Stimulated activated memory B cell treated with anti-CD40 and anti-IgM and Interleukin-4, amounts not matched to agents 10 μg/mL and 1 μg/mL and 100 μg/mL, for 72 hours (primary cell): ENCODE results near the gene NSMCE1.

Experiments
- ATAC-seq: fragments of 150-1000 bp; cut with Tn5 transposase; 2 replicates; pipeline ENCODE4 v1.10.0; 2021
- H3K27ac Mint-ChIP-seq: one replicate; pipeline ENCODE4 v1.8.0; 2022; ENCODE audit warnings: mild to moderate bottlenecking, mixed read lengths
- H3K27me3 Mint-ChIP-seq: one replicate; pipeline ENCODE4 v1.8.0; 2022; ENCODE audit warnings: mixed read lengths
- H3K36me3 Mint-ChIP-seq: one replicate; pipeline ENCODE4 v1.8.0; 2022; ENCODE audit warnings: mixed read lengths
- H3K4me1 Mint-ChIP-seq: one replicate; pipeline ENCODE4 v1.8.0; 2022; ENCODE audit warnings: mixed read lengths
- H3K4me3 Mint-ChIP-seq: one replicate; pipeline ENCODE4 v1.8.0; 2022; ENCODE audit warnings: mild to moderate bottlenecking, moderate library complexity, mixed read lengths
- H3K9me3 Mint-ChIP-seq: one replicate; pipeline ENCODE4 v1.8.0; 2022; ENCODE audit warnings: mixed read lengths

NSMCE1 gene

DNA sequence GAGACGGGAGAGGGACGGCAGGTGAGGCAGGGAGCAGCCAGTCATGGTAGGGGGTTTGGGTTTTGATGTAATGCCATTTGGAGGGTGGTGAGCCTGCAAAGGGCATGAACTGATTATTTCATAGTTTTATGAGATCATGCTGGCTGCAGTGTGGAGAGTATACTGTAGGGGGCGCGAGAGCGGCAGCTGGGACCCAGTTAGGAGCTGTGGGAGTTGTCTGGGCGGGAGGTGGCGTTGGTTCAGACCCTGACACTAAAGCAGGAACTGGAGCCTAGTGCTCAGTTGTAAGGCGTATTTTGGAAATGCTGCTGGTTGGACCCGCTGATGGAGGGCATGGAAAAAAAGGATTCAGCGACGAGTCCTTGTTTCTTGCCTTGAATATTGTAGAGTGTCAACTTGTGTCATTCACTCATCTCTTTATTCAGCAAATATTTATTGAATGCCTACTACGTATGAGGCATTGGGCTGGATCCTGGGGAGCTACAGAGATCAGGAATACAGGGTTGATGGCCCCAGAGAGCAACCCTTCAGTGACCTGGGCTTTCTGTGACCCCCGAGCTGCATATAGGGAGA, 89.0 kb downstream of the NSMCE1 start:
- H3K9me3 Mint-ChIP-seq, result no peaks in the 10 kb centered on the region
- no peaks in the 10 kb centered on the region for H3K27me3 Mint-ChIP-seq
- H3K27ac Mint-ChIP-seq, result peak overlapping the region; percentile 3
- H3K4me3 Mint-ChIP-seq, result no peak overlapping the region
- H3K4me1 Mint-ChIP-seq, result peaks cover 12% of the 10 kb centered on the region
- peak; percentile 92 for ATAC-seq
- H3K36me3 Mint-ChIP-seq, result no peaks in the 10 kb centered on the region

DNA sequence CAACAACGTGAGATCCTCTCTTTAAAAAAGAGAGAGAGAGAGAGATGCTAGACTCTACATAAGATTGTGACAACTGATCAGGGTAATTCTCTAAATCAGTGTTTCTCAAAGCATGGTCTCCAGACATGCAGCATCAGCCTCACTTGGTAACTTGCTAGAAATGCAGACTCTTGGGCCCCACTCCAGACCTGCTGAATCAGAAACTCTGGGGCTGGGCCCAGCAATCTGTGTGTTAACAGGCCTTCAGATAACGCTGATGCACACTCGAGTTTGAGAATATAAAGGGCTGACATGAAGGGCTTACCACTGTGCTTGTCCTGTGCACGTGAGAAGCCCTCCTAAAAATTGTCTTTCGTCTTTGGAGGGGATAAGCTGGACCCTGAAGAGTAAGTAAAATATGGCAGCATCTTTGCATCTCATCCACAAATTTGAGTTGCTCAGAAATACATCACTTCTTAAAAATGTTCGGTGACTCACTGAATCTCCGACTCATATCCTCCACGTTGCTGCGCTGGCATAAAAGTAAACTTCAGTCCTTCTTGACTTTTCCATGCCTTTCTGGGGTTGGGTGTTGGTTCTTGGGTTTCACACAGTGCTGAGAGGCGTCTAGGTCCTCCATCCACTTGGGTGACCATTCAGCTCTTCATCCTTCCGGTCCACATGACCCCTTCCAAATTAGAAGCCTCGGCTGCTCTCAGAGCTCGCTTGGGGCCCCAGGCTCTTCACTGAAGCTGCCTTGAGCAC, 91.4 kb downstream of the NSMCE1 start:
- H3K9me3 Mint-ChIP-seq, result no peaks in the 10 kb centered on the region
- no peak overlapping the region for H3K27ac Mint-ChIP-seq
- ATAC-seq, result no peak
- no peaks in the 10 kb centered on the region for H3K27me3 Mint-ChIP-seq
- H3K4me1 Mint-ChIP-seq, result peaks cover 30% of the 10 kb centered on the region
- no peak overlapping the region for H3K4me3 Mint-ChIP-seq
- no peaks in the 10 kb centered on the region for H3K36me3 Mint-ChIP-seq

DNA sequence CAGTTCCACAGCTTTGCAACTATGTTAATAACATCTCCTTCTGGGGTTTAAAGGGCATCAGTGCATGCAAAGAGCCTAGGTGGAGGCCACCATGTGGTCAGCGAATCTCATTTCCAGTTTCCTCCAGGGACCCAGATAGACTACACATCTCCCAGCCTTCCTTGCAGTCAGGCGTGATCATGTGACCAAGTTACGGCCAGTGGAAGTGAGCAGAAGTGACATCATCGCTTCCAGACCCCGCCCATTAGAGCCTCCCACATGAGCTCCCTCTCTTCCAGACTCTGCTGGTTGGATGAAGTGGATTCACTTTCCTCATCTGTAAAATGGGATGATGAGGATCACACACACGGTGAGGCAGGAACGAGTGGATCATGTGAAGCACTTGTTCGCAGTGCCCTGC, 92.7 kb downstream of the NSMCE1 start:
- Mint-ChIP-seq H3K27me3 (no peaks in the 10 kb centered on the region), H3K27ac (no peak overlapping the region), H3K4me1 (peaks cover 33% of the 10 kb centered on the region), H3K9me3 (peaks cover 3% of the 10 kb centered on the region), H3K36me3 (no peaks in the 10 kb centered on the region), H3K4me3 (no peak overlapping the region)
- no peak for ATAC-seq
